B cell (primary cell): ENCODE results near the gene A1BG. TPM values are rescaled to one million over a fixed set of nuclear protein-coding genes. Genes with fewer than 3 reads are reported as not detected.

ENCODE experiments used
- ATAC-seq: fragments of 200-7000 bp; cut with Tn5 transposase; one replicate; pipeline ENCODE4 v1.10.0; 2021; ENCODE audit warnings: low read depth, mild to moderate bottlenecking, moderate number of reproducible peaks, moderate library complexity
- CTCF ChIA-PET: fragments of 350-600 bp; sonication (Branson Sonifier 250); formaldehyde crosslinking; loops from one replicate; lab custom pipeline; 2021; ENCODE audit warnings: antibody characterized with exemption, inconsistent platforms; lab: Charles Lee
- POLR2A ChIA-PET: fragments of 350-600 bp; sonication (Branson Sonifier 250); formaldehyde crosslinking; loops from one replicate; lab custom pipeline; 2021; ENCODE audit warnings: antibody characterized with exemption; lab: Charles Lee
- DNase-seq: peaks from one replicate; pipeline ENCODE4 v3.0.0; 2013
- H2AFZ ChIP-seq: 2 replicates; pipeline ENCODE4 v1.6.1; 2012; ENCODE audit warnings: mild to moderate bottlenecking, low read depth, low read length; ENCODE audit not compliant: insufficient read depth, poor library complexity, severe bottlenecking
- H3K27ac ChIP-seq, 2 donors: 1 replicate in 1 of 2; 2 replicates in 1 of 2; pipeline ENCODE4 v1.5.1; 2012 to 2013; ENCODE audit warnings: low read length in 2 of 2, mild to moderate bottlenecking in 2 of 2, moderate library complexity in 1 of 2
- H3K27me3 ChIP-seq, 4 experiments: fragments of 200-600 bp in 1 of 4; sonication (generic) in 1 of 4; replicated peaks in 1 of 4; 1 replicate in 2 of 4; 2 replicates in 2 of 4; pipeline versions ENCODE4 v1.6.1 to v1.7.0; 2013 to 2016; ENCODE audit warnings: low read length in 3 of 4, mild to moderate bottlenecking in 2 of 4, mixed read lengths in 1 of 4, moderate library complexity in 1 of 4; ENCODE audit not compliant: insufficient read depth in 4 of 4, control insufficient read depth in 3 of 4; ENCODE audit errors: control extremely low read depth in 1 of 4
- H3K36me3 ChIP-seq, 2 experiments: replicated peaks in 1 of 2; 1 replicate in 1 of 2; 2 replicates in 1 of 2; pipeline versions ENCODE4 v1.6.1 to v1.7.1; 2013; ENCODE audit warnings: low read length in 1 of 2; ENCODE audit not compliant: insufficient read depth in 2 of 2, control insufficient read depth in 1 of 2; ENCODE audit errors: control extremely low read depth in 1 of 2, extremely low read depth in 1 of 2
- H3K4me1 ChIP-seq, 2 donors: fragments of 200-600 bp in 1 of 2; sonication (generic) in 1 of 2; 1 replicate in 1 of 2; 2 replicates in 1 of 2; pipeline versions ENCODE4 v1.5.1 to v1.6.1; 2013 to 2017; ENCODE audit warnings: low read length in 2 of 2; ENCODE audit not compliant: control insufficient read depth in 2 of 2, insufficient read depth in 2 of 2
- H3K4me2 ChIP-seq: replicated peaks from 2 replicates; pipeline ENCODE3; 2012; ENCODE audit warnings: mild to moderate bottlenecking, low read depth, low read length; ENCODE audit not compliant: poor library complexity, severe bottlenecking
- H3K4me3 ChIP-seq, 5 experiments: fragments of 200-600 bp in 1 of 5; sonication (generic) in 1 of 5; 1 replicate in 3 of 5; 2 replicates in 2 of 5; pipeline versions ENCODE4 v1.5.1 to v1.7.0; 2011 to 2016; ENCODE audit warnings: low read length in 4 of 5, mild to moderate bottlenecking in 4 of 5, low read depth in 2 of 5, control low read depth in 1 of 5, moderate library complexity in 1 of 5; ENCODE audit not compliant: insufficient read depth in 1 of 5; ENCODE audit errors: control extremely low read depth in 1 of 5, extremely low read depth in 1 of 5
- H3K79me2 ChIP-seq: fragments of 200-600 bp; sonication (generic); one replicate; pipeline ENCODE4 v1.6.0; 2016; ENCODE audit warnings: low read length; ENCODE audit not compliant: control insufficient read depth, insufficient read depth
- H3K9ac ChIP-seq: fragments of 200-600 bp; sonication (generic); 2 replicates; pipeline ENCODE4 v1.6.1; 2017; ENCODE audit warnings: mild to moderate bottlenecking, low read length, moderate library complexity
- H3K9me3 ChIP-seq, 3 donors: one replicate each; pipeline versions ENCODE4 v1.6.1 to v1.7.1; 2013; ENCODE audit warnings: low read length in 2 of 3; ENCODE audit not compliant: control insufficient read depth in 2 of 3, insufficient read depth in 1 of 3; ENCODE audit errors: control extremely low read depth in 1 of 3
- H4K20me1 ChIP-seq: 2 replicates; pipeline ENCODE4 v1.6.0; 2012; ENCODE audit warnings: mild to moderate bottlenecking, low read length; ENCODE audit not compliant: insufficient read depth, control insufficient read depth, poor library complexity, severe bottlenecking
- H3K27ac Mint-ChIP-seq: one replicate; pipeline ENCODE4 v1.8.0; 2021; ENCODE audit warnings: mixed read lengths
- H3K27me3 Mint-ChIP-seq: one replicate; pipeline ENCODE4 v1.8.0; 2021; ENCODE audit warnings: mixed read lengths
- H3K4me1 Mint-ChIP-seq: one replicate; pipeline ENCODE4 v1.8.0; 2021; ENCODE audit warnings: mixed read lengths
- H3K4me3 Mint-ChIP-seq: one replicate; pipeline ENCODE4 v1.8.0; 2021; ENCODE audit warnings: mixed read lengths
- H3K9me3 Mint-ChIP-seq: one replicate; pipeline ENCODE4 v1.8.0; 2022; ENCODE audit warnings: mixed read lengths; ENCODE audit not compliant: insufficient read depth
- EZH2 ChIP-seq: IDR thresholded peaks from 2 replicates; pipeline ENCODE4 v1.6.1; 2012; ENCODE audit warnings: borderline replicate concordance, low read depth, mild to moderate bottlenecking, moderate library complexity, low read length; ENCODE audit not compliant: insufficient read depth, poor library complexity, severe bottlenecking
- WGBS: methylation state at CpG from one replicate; pipeline ENCODE4 v1.1.5; 2013; ENCODE audit warnings: missing lambda C conversion rate; ENCODE audit not compliant: insufficient coverage; 5-methylcytosine and 5-hydroxymethylcytosine counted together
- intact Hi-C: fragments of 100-400 bp; cut with micrococcal nuclease; formaldehyde crosslinking; loops from one replicate; pipeline ENCODE4 v1.10.0; 2022
- polyA plus RNA-seq: library from polyadenylated mRNA; depleted of rRNA; stranded (reverse); fragments of >200 nt; gene quantifications from 2 replicates; pipeline ENCODE4 v1.2.3, GENCODE V29; 2012
- total RNA-seq, 2 donors: library from RNA; stranded (reverse); fragments of 120-200 nt in 1 of 2; gene quantifications; 1 replicate in 1 of 2; 2 replicates in 1 of 2; pipeline versions ENCODE4 v1.2.3 to v1.2.4, GENCODE V29; 2013 to 2022
- TF ChIP-seq, protein P1 (sequence below): fragments of 200-600 bp; IDR thresholded peaks from one replicate; pipeline ENCODE4 v1.8.0; 2022; ENCODE audit warnings: antibody characterized with exemption, mild to moderate bottlenecking

A1BG gene
- total and polyA plus RNA-seq, 2 donors (not counting 1 experiment from before 2014, with no cell fraction given): 18.4 to 52.6 TPM

DNA sequence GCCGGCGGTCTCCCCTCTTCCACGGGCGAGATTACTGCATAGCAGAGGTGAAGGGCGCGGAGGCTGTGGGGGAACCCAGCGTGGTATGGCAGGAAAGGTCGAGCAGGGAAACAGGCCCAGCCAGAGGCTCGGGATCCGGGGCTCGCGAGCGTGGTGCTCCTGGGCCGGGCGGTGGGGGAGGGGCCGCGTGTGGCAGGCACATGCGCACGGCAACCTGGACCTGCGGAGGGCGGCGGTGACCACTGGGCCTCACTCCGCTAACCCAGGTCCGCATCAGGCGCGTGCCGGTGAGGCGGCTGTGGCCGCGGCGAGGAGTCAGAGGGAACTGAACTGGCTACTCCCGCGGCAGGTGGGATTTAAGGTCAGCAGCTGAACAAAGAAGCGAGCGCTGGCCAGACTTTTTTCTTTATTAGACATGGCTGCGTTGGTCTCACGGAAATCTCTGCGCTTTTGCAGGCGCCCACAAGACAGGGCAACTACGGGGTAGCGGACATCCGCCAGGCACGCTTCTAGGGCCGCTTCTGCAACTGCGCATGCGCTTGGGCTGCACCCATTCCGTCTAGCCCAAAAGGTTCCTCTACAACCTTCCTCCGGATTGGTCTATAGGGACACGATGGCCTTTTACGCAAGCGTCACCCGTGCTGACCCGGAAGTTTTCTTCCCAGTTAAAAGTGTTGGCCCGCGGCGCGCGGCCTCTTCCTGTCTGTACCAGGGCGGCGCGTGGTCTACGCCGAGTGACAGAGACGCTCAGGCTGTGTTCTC is 33.5 kb upstream of the A1BG start, which contains the start of gene RPS5:
TSS of gene RPS5 (plus strand) at position 694 of the 762 bp plus-strand sequence. CDS start 869 bp downstream, outside the sequence.
- H3K27me3 Mint-ChIP-seq: no peaks in the 10 kb centered on the region
- Histone ChIP-seq H3K27me3 (no peaks in the 10 kb centered on the region), H3K9ac (peak within 1 kb of the TSS; percentile 69), H3K9me3 (no peaks in the 10 kb centered on the region), H2AFZ (peak within 1 kb of the TSS; percentile 81), H3K4me3 (peak within 1 kb of the TSS; percentile 71 to 87 (median 76)), H3K4me2 (peak within 1 kb of the TSS; percentile 84), H4K20me1 (peaks cover 35% of the 10 kb centered on the region), H3K27ac (peak within 1 kb of the TSS; percentile 94 to 95), H3K4me1 (peaks cover 27 to 33% of the 10 kb centered on the region in 2 donors), H3K79me2 (peaks cover 63% of the 10 kb centered on the region), H3K36me3 (peaks cover 5 to 21% of the 10 kb centered on the region in 2 experiments)
- TF ChIP-seq, protein P1, sequence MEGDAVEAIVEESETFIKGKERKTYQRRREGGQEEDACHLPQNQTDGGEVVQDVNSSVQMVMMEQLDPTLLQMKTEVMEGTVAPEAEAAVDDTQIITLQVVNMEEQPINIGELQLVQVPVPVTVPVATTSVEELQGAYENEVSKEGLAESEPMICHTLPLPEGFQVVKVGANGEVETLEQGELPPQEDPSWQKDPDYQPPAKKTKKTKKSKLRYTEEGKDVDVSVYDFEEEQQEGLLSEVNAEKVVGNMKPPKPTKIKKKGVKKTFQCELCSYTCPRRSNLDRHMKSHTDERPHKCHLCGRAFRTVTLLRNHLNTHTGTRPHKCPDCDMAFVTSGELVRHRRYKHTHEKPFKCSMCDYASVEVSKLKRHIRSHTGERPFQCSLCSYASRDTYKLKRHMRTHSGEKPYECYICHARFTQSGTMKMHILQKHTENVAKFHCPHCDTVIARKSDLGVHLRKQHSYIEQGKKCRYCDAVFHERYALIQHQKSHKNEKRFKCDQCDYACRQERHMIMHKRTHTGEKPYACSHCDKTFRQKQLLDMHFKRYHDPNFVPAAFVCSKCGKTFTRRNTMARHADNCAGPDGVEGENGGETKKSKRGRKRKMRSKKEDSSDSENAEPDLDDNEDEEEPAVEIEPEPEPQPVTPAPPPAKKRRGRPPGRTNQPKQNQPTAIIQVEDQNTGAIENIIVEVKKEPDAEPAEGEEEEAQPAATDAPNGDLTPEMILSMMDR: no peak
- no peak for TF ChIP-seq EZH2
- ChIA-PET CTCF (interaction anchor here (1.1 kb wide), 1 partner anchor 22 kb away, joined by 3 read pairs; the partner anchor contains the start of gene ZNF584), POLR2A (interaction anchor here (0.7 to 2.9 kb wide), 3 partner anchors 10 to 133 kb away, joined by 3 to 18 read pairs (median 5); partner anchors contain the start of genes ZBTB45 and ZNF497)
- H3K4me3 Mint-ChIP-seq: peak within 1 kb of the TSS; percentile 97
- H3K27ac Mint-ChIP-seq: peak within 1 kb of the TSS; percentile 99
- intact Hi-C loops: loop anchor here (1.0 kb wide), 5 partner anchors 15 to 81 kb away; partner anchors contain the start of genes ERVK3-1, ZNF132 and ZNF324B
- DNase-seq (peak; percentile 98), ATAC-seq (peak; percentile 90)
- no peaks in the 10 kb centered on the region for H3K9me3 Mint-ChIP-seq
- H3K4me1 Mint-ChIP-seq: peaks cover 44% of the 10 kb centered on the region
- WGBS: under 1% methylated on average over 63 of the region's 64 CpGs
